DND-41 (cell line): ENCODE results near the gene RHOBTB3.
A peak's percentile ranks its signal among the peaks of the same experiment; 100 is the strongest.
"Not testable (repeated sequence)": the region's sequence is repeated elsewhere in the genome, so short reads cannot be mapped to it uniquely, and the experiment has no call there.

Experiments
- ATAC-seq: fragments of 200-7000 bp; cut with Tn5 transposase; 3 replicates; pipeline ENCODE4 v1.9.1; 2021; ENCODE audit warnings: low read depth; ENCODE audit not compliant: insufficient read depth
- DNase-seq: peaks from one replicate; pipeline ENCODE4 v3.0.0-alpha.2; 2020
- H2AFZ ChIP-seq: 2 replicates; pipeline ENCODE4 v1.6.0; 2012; ENCODE audit warnings: low read depth, low read length
- H3K27ac ChIP-seq: 2 replicates; pipeline ENCODE4 v1.5.1; 2012; ENCODE audit warnings: low read length, inconsistent platforms
- H3K27me3 ChIP-seq: fragments of 200-600 bp; sonication (generic); 2 replicates; pipeline ENCODE4 v1.6.0; 2012; ENCODE audit warnings: low read length, mild to moderate bottlenecking, inconsistent platforms; ENCODE audit not compliant: insufficient read depth, poor library complexity
- H3K36me3 ChIP-seq: 2 replicates; pipeline ENCODE4 v1.5.1; 2012; ENCODE audit warnings: low read length, inconsistent platforms; ENCODE audit not compliant: insufficient read depth
- H3K4me1 ChIP-seq: 2 replicates; pipeline ENCODE4 v1.5.1; 2012; ENCODE audit warnings: mild to moderate bottlenecking, low read length; ENCODE audit not compliant: insufficient read depth
- H3K4me2 ChIP-seq: 2 replicates; pipeline ENCODE4 v1.6.0; 2012; ENCODE audit warnings: mild to moderate bottlenecking, moderate library complexity, low read length, inconsistent platforms; ENCODE audit not compliant: insufficient read depth
- H3K4me3 ChIP-seq, 2 experiments: fragments of 200-600 bp in 1 of 2; shearing (Covaris generic) in 1 of 2; 2 replicates each; pipeline ENCODE4 v1.5.1; 2012 to 2016; ENCODE audit warnings: inconsistent platforms in 2 of 2, low read length in 2 of 2, mild to moderate bottlenecking in 2 of 2, low read depth in 1 of 2, moderate library complexity in 1 of 2
- H3K79me2 ChIP-seq: 2 replicates; pipeline ENCODE4 v1.6.0; 2012; ENCODE audit warnings: low read length, inconsistent platforms; ENCODE audit not compliant: insufficient read depth
- H3K9ac ChIP-seq: 2 replicates; pipeline ENCODE4 v1.6.0; 2012; ENCODE audit warnings: low read depth, mild to moderate bottlenecking, inconsistent platforms, low read length, moderate library complexity
- H3K9me3 ChIP-seq: 2 replicates; pipeline ENCODE4 v1.5.1; 2012; ENCODE audit warnings: low read length, moderate library complexity, mild to moderate bottlenecking, inconsistent platforms; ENCODE audit not compliant: insufficient read depth, severe bottlenecking
- H4K20me1 ChIP-seq: 2 replicates; pipeline ENCODE4 v1.6.0; 2012; ENCODE audit warnings: low read length; ENCODE audit not compliant: insufficient read depth
- EZH2 ChIP-seq: IDR thresholded peaks from 3 replicates; pipeline ENCODE4 v1.6.1; 2012; ENCODE audit warnings: borderline replicate concordance, low read depth, mild to moderate bottlenecking, moderate library complexity, low read length, inconsistent platforms; ENCODE audit not compliant: severe bottlenecking
- TF ChIP-seq, protein P1 (sequence below): IDR thresholded peaks from 2 replicates; pipeline ENCODE4 v1.5.1; 2012; ENCODE audit warnings: borderline replicate concordance, low read length, moderate library complexity, mild to moderate bottlenecking; ENCODE audit not compliant: poor library complexity, severe bottlenecking; ENCODE audit errors: extremely low read depth

Gene RHOBTB3

DNA sequence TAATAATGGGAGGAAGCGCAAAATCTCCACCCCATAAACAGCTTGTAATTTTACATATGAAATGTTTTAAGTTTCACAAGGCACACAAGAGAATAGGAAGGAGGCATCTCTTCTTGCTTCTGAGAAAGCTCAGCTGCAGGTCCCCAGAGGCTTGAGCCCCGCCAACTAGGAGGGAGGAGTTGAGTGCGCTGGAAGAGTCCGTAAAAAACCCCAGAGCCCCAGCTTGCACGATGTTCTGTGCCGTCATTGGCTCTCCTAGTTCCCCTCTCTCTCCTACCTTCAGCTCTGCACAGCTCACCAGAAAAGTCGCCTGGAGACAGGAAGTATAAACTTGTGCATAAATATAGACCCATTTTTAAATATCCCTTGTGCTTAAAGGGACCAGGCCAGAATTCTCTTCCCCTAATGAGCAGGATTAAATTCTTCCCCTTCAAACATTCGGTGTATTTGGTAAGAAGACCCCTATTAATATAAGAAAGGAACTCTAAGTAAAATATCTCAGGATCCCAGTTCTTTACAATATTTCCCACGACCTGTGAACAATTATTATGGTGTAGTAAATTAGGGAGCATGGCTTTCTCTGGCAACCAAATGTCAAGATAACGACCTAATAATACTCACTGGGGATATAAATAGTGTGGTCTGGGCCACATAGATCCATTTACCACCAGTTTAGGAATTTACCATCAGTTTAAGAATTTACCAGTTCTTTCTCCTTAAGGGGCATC is 77.7 kb downstream of the RHOBTB3 start:
- peak; percentile 91 for DNase-seq
- H3K9me3 ChIP-seq: no peaks in the 10 kb centered on the region
- peaks cover 2% of the 10 kb centered on the region; the same call in 1 of the 2 replicates for H3K79me2 ChIP-seq
- peak overlapping the region in 1 of 2 experiments; percentile 25; a peak in 2 of 4 replicates for H3K4me3 ChIP-seq
- H3K4me2 ChIP-seq: peak overlapping the region; percentile 53
- no peak for TF ChIP-seq EZH2
- TF ChIP-seq, protein P1, sequence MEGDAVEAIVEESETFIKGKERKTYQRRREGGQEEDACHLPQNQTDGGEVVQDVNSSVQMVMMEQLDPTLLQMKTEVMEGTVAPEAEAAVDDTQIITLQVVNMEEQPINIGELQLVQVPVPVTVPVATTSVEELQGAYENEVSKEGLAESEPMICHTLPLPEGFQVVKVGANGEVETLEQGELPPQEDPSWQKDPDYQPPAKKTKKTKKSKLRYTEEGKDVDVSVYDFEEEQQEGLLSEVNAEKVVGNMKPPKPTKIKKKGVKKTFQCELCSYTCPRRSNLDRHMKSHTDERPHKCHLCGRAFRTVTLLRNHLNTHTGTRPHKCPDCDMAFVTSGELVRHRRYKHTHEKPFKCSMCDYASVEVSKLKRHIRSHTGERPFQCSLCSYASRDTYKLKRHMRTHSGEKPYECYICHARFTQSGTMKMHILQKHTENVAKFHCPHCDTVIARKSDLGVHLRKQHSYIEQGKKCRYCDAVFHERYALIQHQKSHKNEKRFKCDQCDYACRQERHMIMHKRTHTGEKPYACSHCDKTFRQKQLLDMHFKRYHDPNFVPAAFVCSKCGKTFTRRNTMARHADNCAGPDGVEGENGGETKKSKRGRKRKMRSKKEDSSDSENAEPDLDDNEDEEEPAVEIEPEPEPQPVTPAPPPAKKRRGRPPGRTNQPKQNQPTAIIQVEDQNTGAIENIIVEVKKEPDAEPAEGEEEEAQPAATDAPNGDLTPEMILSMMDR: no peak
- H3K9ac ChIP-seq: peak overlapping the region; percentile 34
- peaks cover 38% of the 10 kb centered on the region for H3K36me3 ChIP-seq
- H3K4me1 ChIP-seq: peaks cover 46% of the 10 kb centered on the region
- H4K20me1 ChIP-seq: 0 out of 2 replicates have a peak, but pooled peaks cover 4% of the 10 kb centered on the region
- ATAC-seq: peak; percentile 100
- H3K27me3 ChIP-seq: no peaks in the 10 kb centered on the region
- peak overlapping the region; percentile 22; the same call in 1 of the 2 replicates for H2AFZ ChIP-seq
- peak overlapping the region; percentile 65 for H3K27ac ChIP-seq

DNA sequence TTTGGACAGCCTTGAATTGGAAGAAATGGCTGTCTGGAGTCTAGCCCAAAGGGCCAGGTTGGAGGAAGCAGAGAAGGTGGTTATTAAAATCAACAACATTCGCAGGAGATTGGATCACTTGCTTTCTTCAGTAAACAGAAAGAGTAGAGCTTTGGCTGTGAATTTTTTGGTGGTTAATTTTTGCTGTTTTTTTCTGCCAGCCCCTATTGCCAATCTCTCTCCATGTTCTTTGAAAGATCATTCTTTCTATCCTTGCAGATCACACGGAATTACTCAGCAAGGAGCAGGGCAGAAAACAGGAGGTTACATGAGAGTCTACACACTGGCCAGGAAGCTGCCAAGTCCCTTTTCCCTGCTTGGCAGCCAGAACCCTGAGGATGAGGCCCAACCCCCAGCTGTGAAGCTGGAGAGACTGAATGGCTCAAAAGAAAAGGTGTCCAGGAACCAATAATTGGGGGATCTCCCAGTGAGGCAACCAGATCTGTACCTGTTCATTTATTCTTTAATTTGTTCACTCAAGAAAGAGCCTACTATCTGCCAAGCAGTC is 78.4 kb downstream of the RHOBTB3 start:
- Histone ChIP-seq H3K4me2 (peak overlapping the region; percentile 53), H3K27me3 (no peaks in the 10 kb centered on the region), H3K4me1 (peaks cover 51% of the 10 kb centered on the region), H3K4me3 (peak overlapping the region in 1 of 2 experiments; percentile 23; a peak in 2 of 4 replicates), H3K9me3 (no peaks in the 10 kb centered on the region), H4K20me1 (peaks cover 7% of the 10 kb centered on the region; the same call in 1 of the 2 replicates), H3K27ac (peak overlapping the region; percentile 51), H3K36me3 (peaks cover 45% of the 10 kb centered on the region), H3K79me2 (peaks cover 7% of the 10 kb centered on the region; the same call in 1 of the 2 replicates), H2AFZ (peak overlapping the region; percentile 22; the same call in 1 of the 2 replicates), H3K9ac (peak overlapping the region; percentile 34)
- TF ChIP-seq, protein P1: no peak
- no peak for TF ChIP-seq EZH2
- ATAC-seq (no peak), DNase-seq (no peak)

GRCh38 chr5:95810305-95811125 is 79.4 kb downstream of the RHOBTB3 start:
- TF ChIP-seq EZH2: no peak
- H2AFZ ChIP-seq: no peak overlapping the region
- no peak for ATAC-seq
- no peak overlapping the region for H3K4me2 ChIP-seq
- DNase-seq: no peak
- H3K27me3 ChIP-seq: no peaks in the 10 kb centered on the region
- no peak overlapping the region for H3K4me3 ChIP-seq
- peak overlapping the region; percentile 55 for H3K27ac ChIP-seq
- H3K79me2 ChIP-seq: peaks cover 17% of the 10 kb centered on the region
- H4K20me1 ChIP-seq: peaks cover 9% of the 10 kb centered on the region; the same call in 1 of the 2 replicates
- peaks cover 57% of the 10 kb centered on the region for H3K4me1 ChIP-seq
- H3K9me3 ChIP-seq: no peaks in the 10 kb centered on the region
- peaks cover 55% of the 10 kb centered on the region for H3K36me3 ChIP-seq
- H3K9ac ChIP-seq: no peak overlapping the region; the same call in 1 of the 2 replicates

GRCh38 chr5:95811126-95811423 is 79.9 kb downstream of the RHOBTB3 start:
- peaks cover 13% of the 10 kb centered on the region; the same call in 1 of the 2 replicates for H4K20me1 ChIP-seq

GRCh38 chr5:95811461-95812073 is 80.4 kb downstream of the RHOBTB3 start:
- H3K4me1 ChIP-seq: peaks cover 67% of the 10 kb centered on the region
- peaks cover 28% of the 10 kb centered on the region for H3K79me2 ChIP-seq
- peaks cover 18% of the 10 kb centered on the region; the same call in 1 of the 2 replicates for H4K20me1 ChIP-seq
- H3K9me3 ChIP-seq, H3K9ac ChIP-seq, ATAC-seq, H3K4me3 ChIP-seq, H3K4me2 ChIP-seq, H3K27me3 ChIP-seq, H3K27ac ChIP-seq, DNase-seq, H2AFZ ChIP-seq: not testable (repeated sequence)
- peaks cover 62% of the 10 kb centered on the region for H3K36me3 ChIP-seq

More at GRCh38 chr5:95811126-95811423, 79.9 kb downstream of the RHOBTB3 start:
- H2AFZ ChIP-seq, H3K4me2 ChIP-seq, H3K9ac ChIP-seq, H3K27ac ChIP-seq, ATAC-seq, H3K4me3 ChIP-seq, DNase-seq, H3K27me3 ChIP-seq, H3K9me3 ChIP-seq: not testable (repeated sequence)
- Histone ChIP-seq H3K36me3 (peaks cover 61% of the 10 kb centered on the region), H3K79me2 (peaks cover 23% of the 10 kb centered on the region), H3K4me1 (peaks cover 63% of the 10 kb centered on the region)
